GM12891 (cell line): ENCODE measurements around the gene ZYG11A.

Experiments
- POLR2A ChIP-seq: IDR thresholded peaks from 2 replicates; pipeline ENCODE4 v1.6.1; 2011; ENCODE audit warnings: low read depth, low read length, control low read depth
- POU2F2 ChIP-seq: IDR thresholded peaks from 2 replicates; pipeline ENCODE4 v1.6.1; 2011; ENCODE audit warnings: low read depth, mild to moderate bottlenecking, control low read depth, low read length, moderate library complexity
- TAF1 ChIP-seq: IDR thresholded peaks from 2 replicates; pipeline ENCODE4 v1.6.1; 2011; ENCODE audit warnings: low read depth, low read length, control low read depth

DNA sequence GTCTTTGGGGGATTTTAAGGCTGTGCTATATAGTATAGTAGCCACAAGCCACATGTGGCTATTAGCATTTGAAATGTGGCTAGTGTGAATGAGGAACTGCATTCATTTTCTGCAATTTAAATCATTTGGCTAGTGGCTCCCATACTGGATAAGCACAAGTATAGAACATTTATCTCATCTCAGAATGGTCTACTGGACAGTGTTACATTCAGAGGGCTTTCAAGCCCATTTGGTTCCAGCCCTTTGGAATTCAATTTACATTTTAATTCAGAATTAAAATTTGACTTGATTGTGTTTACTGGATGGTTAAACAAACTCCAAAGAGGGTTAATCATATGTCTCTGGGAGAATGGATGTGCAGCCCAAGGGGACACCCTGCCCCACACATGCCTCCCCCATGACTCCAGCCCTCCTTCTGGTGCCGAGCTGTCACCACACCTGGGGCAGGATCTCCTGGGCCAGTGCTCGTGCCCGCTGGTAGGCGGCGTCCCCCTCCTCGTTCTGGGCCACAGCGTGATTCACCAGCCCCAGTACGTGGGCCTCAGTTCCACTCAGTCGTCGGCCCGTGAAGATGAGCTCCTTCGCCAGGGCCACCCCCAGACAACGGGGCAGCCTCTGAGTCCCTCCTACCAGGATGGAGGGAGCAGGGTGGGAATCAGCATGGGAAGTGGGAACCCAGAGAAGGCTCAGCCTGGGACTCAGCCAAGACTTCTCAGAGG lies 61.8 kb downstream of the ZYG11A start:
- TF ChIP-seq POLR2A (no peak), TAF1 (no peak), POU2F2 (no peak)
